Fibroblast of lung (primary cell): Measurements from ENCODE around the gene MIGA2. TPM values are rescaled to one million over a fixed set of nuclear protein-coding genes. Genes with fewer than 3 reads are reported as not detected.

Experiments
- DNase-seq, 2 donors: peaks; one replicate each; pipeline versions ENCODE4 v3.0.0 to v3.0.0-alpha.2; 2010; ENCODE audit warnings: low read depth in 2 of 2
- H2AFZ ChIP-seq: 2 replicates; pipeline ENCODE4 v1.5.1; 2012; ENCODE audit warnings: low read length, control low read depth, inconsistent platforms
- H3K27ac ChIP-seq: 2 replicates; pipeline ENCODE4 v1.5.1; 2011; ENCODE audit warnings: low read length, control low read depth; ENCODE audit not compliant: insufficient read depth
- H3K27me3 ChIP-seq: 2 replicates; pipeline ENCODE4 v1.5.1; 2011; ENCODE audit warnings: mild to moderate bottlenecking, low read length; ENCODE audit not compliant: control insufficient read depth, insufficient read depth
- H3K36me3 ChIP-seq: 2 replicates; pipeline ENCODE4 v1.5.1; 2011; ENCODE audit warnings: low read length; ENCODE audit not compliant: control insufficient read depth, insufficient read depth
- H3K4me1 ChIP-seq: 2 replicates; pipeline ENCODE4 v1.5.1; 2011; ENCODE audit warnings: low read length; ENCODE audit not compliant: control insufficient read depth, insufficient read depth; ENCODE audit errors: extremely low read depth
- H3K4me2 ChIP-seq: 2 replicates; pipeline ENCODE4 v1.5.1; 2011; ENCODE audit warnings: low read length, control low read depth; ENCODE audit not compliant: insufficient read depth; ENCODE audit errors: extremely low read depth
- H3K4me3 ChIP-seq, 4 experiments: fragments of 200-600 bp in 1 of 4; sonication (generic) in 1 of 4; replicated peaks in 1 of 4; 2 replicates each; pipeline ENCODE4 v1.5.1; 2011 to 2016; ENCODE audit warnings: low read length in 4 of 4, low read depth in 3 of 4, mild to moderate bottlenecking in 3 of 4, control low read depth in 2 of 4, inconsistent platforms in 1 of 4, mixed read lengths in 1 of 4; ENCODE audit not compliant: insufficient read depth in 1 of 4; ENCODE audit errors: control extremely low read depth in 1 of 4
- H3K79me2 ChIP-seq: 2 replicates; pipeline ENCODE4 v1.5.1; 2012; ENCODE audit warnings: mild to moderate bottlenecking, low read length, inconsistent platforms; ENCODE audit not compliant: control insufficient read depth, insufficient read depth
- H3K9ac ChIP-seq: 2 replicates; pipeline ENCODE4 v1.5.1; 2011; ENCODE audit warnings: mild to moderate bottlenecking, low read length, control low read depth; ENCODE audit not compliant: insufficient read depth
- H3K9me3 ChIP-seq: 2 replicates; pipeline ENCODE4 v1.5.1; 2012; ENCODE audit warnings: low read depth, low read length; ENCODE audit not compliant: control insufficient read depth, insufficient read depth
- H4K20me1 ChIP-seq: 2 replicates; pipeline ENCODE4 v1.5.1; 2011; ENCODE audit warnings: low read length; ENCODE audit not compliant: control insufficient read depth, insufficient read depth; ENCODE audit errors: extremely low read depth
- CTCF ChIP-seq, 2 donors: IDR thresholded peaks in 1 of 2; conservative IDR thresholded peaks in 1 of 2; 1 replicate in 1 of 2; 2 replicates in 1 of 2; pipeline ENCODE4 v1.5.1; 2011 to 2012; ENCODE audit warnings: low read length in 2 of 2, control low read depth in 1 of 2, inconsistent platforms in 1 of 2, low read depth in 1 of 2, mild to moderate bottlenecking in 1 of 2
- EZH2 ChIP-seq: IDR thresholded peaks from 2 replicates; pipeline ENCODE4 v1.5.1; 2012; ENCODE audit warnings: low read length, control low read depth, mild to moderate bottlenecking; ENCODE audit errors: missing control alignments
- polyA plus RNA-seq, 2 donors: library from polyadenylated mRNA; depleted of rRNA in 1 of 2; stranded (reverse) in 1 of 2; unstranded in 1 of 2; fragments of >200 nt; gene quantifications; 2 replicates each; pipeline ENCODE4 v1.2.1, GENCODE V29; 2011 to 2012; ENCODE audit warnings: missing spikeins in 1 of 2
- total RNA-seq: library from RNA; depleted of rRNA; stranded (reverse); fragments of >200 nt; gene quantifications from 2 replicates; pipeline ENCODE4 v1.2.1, GENCODE V29; 2014

Gene MIGA2
- total and polyA plus RNA-seq, 2 donors (not counting 1 experiment from before 2014, with no cell fraction given): 9.8 to 23.3 TPM

GRCh38 chr9:129109952-129110739 lies 73.7 kb downstream of the MIGA2 start:
- peak in 1 of 2 donors; percentile 12 for DNase-seq
- Histone ChIP-seq H4K20me1 (no peaks in the 10 kb centered on the region), H3K27me3 (no peaks in the 10 kb centered on the region), H3K9ac (peak overlapping the region; percentile 81), H3K4me3 (peak overlapping the region; percentile 65 to 90 (median 80)), H3K4me1 (peaks cover 4% of the 10 kb centered on the region), H3K79me2 (peaks cover 21% of the 10 kb centered on the region), H3K36me3 (peaks cover 4% of the 10 kb centered on the region), H3K4me2 (peak overlapping the region; percentile 20), H3K27ac (peak overlapping the region; percentile 67), H3K9me3 (no peaks in the 10 kb centered on the region), H2AFZ (peak overlapping the region; percentile 73)
- TF ChIP-seq EZH2 (no peak), CTCF (conservative IDR thresholded peaks at IDR 0.05 in 1 of 2, IDR thresholded peaks at IDR 0.05 in 1 of 2; ENCODE audit: low read depth in 1 of 2, low read length in 2 of 2) (no peak)

- Histone ChIP-seq H3K36me3 (peaks cover 4% of the 10 kb centered on the region), H4K20me1 (no peaks in the 10 kb centered on the region), H3K4me3 (peak within 1 kb of the TSS; percentile 80 to 95 (median 89)), H3K27ac (peak within 1 kb of the TSS; percentile 98), H3K4me1 (peaks cover 4% of the 10 kb centered on the region), H3K9me3 (no peaks in the 10 kb centered on the region), H2AFZ (peak within 1 kb of the TSS; percentile 94), H3K4me2 (peak within 1 kb of the TSS; percentile 100), H3K27me3 (no peaks in the 10 kb centered on the region), H3K79me2 (peaks cover 23% of the 10 kb centered on the region), H3K9ac (peak within 1 kb of the TSS; percentile 82)
- TF ChIP-seq CTCF (conservative IDR thresholded peaks at IDR 0.05 in 1 of 2, IDR thresholded peaks at IDR 0.05 in 1 of 2; ENCODE audit: low read depth in 1 of 2, low read length in 2 of 2) (no peak), EZH2 (no peak)
- peak; percentile 92 to 94 for DNase-seq
Observed at GRCh38 chr9:129110740-129111527, 74.5 kb downstream of the MIGA2 start, which contains the start of the genes CRAT and PTPA. Gene CRAT, minus strand, starts transcription at chr9:129110793. Its CDS starts 284 bp downstream, at chr9:129110509. Gene PTPA, plus strand, starts transcription at chr9:129111415. Its CDS starts 186 bp downstream, at chr9:129111601.
